Panc1 (cell line): ENCODE results near the gene PHKG2. TPM values are rescaled to one million over a fixed set of nuclear protein-coding genes. Genes with fewer than 3 reads are reported as not detected.

Experiments used
- ATAC-seq: fragments of 200-7000 bp; cut with Tn5 transposase; 2 replicates; pipeline ENCODE4 v1.9.1; 2020; ENCODE audit warnings: mild to moderate bottlenecking, moderate library complexity
- BruUV-seq: library from RNA; stranded (reverse); fragments of 400-500 nt; replicated peaks from 2 replicates; lab custom pipeline; 2021; lab: Mats Ljungman, UMichigan
- CTCF ChIA-PET: fragments of 300-600 bp; sonication (Branson Sonifier 250); formaldehyde crosslinking; loops from one replicate; lab custom pipeline; 2022; ENCODE audit warnings: antibody characterized with exemption; lab: Charles Lee
- POLR2A ChIA-PET: fragments of 300-600 bp; sonication (Branson Sonifier 250); formaldehyde crosslinking; loops from one replicate; lab custom pipeline; 2022; ENCODE audit warnings: antibody characterized with exemption; lab: Charles Lee
- DNase-seq: peaks from one replicate; pipeline ENCODE4 v3.0.0-alpha.2; 2010; ENCODE audit warnings: low read depth, low spot score
- H3K27ac ChIP-seq: 2 replicates; pipeline ENCODE4 v1.5.1; 2011; ENCODE audit warnings: mild to moderate bottlenecking, low read length, inconsistent platforms
- H3K27me3 ChIP-seq: fragments of 200-500 bp; sonication (Bioruptor generic); 2 replicates; pipeline ENCODE4 v1.6.0; 2014; ENCODE audit warnings: low read length, inconsistent platforms; ENCODE audit not compliant: control insufficient read depth, insufficient read depth
- H3K36me3 ChIP-seq: fragments of 200-500 bp; sonication (Bioruptor generic); 2 replicates; pipeline ENCODE4 v1.5.1; 2014; ENCODE audit warnings: inconsistent platforms, mild to moderate bottlenecking, low read length, moderate library complexity; ENCODE audit not compliant: control insufficient read depth, insufficient read depth
- H3K4me1 ChIP-seq: 2 replicates; pipeline ENCODE4 v1.5.1; 2011; ENCODE audit warnings: inconsistent platforms, mild to moderate bottlenecking, low read length, moderate library complexity; ENCODE audit not compliant: control insufficient read depth, insufficient read depth
- H3K4me3 ChIP-seq, 2 experiments: 2 replicates each; pipeline ENCODE4 v1.5.1; 2011 to 2012; ENCODE audit warnings: low read depth in 2 of 2, low read length in 2 of 2, mild to moderate bottlenecking in 2 of 2, inconsistent platforms in 1 of 2, moderate library complexity in 1 of 2
- H3K9me3 ChIP-seq: fragments of 200-500 bp; sonication (Bioruptor generic); 2 replicates; pipeline ENCODE4 v1.5.1; 2014; ENCODE audit warnings: low read depth, mild to moderate bottlenecking, inconsistent platforms, low read length, moderate library complexity; ENCODE audit not compliant: control insufficient read depth, insufficient read depth
- POLR2AphosphoS5 ChIP-seq: IDR thresholded peaks from 2 replicates; pipeline ENCODE4 v1.6.1; 2012; ENCODE audit warnings: mild to moderate bottlenecking, low read depth, low read length, moderate library complexity
- SIN3A ChIP-seq: IDR thresholded peaks from 2 replicates; pipeline ENCODE4 v1.6.1; 2012; ENCODE audit warnings: low read depth, mild to moderate bottlenecking, low read length, moderate library complexity, borderline replicate concordance; ENCODE audit not compliant: insufficient read depth
- TCF7L2 ChIP-seq: IDR thresholded peaks from 2 replicates; pipeline ENCODE4 v1.6.1; 2011; ENCODE audit warnings: mild to moderate bottlenecking, low read depth, low read length, inconsistent platforms
- in situ Hi-C: cut with HindIII; loops from 2 replicates; pipeline ENCODE4 v1.10.0; 2016; ENCODE audit warnings: low sequenced_read_pairs, low pct_unique_long_range_greater_than_20kb
- intact Hi-C: fragments of 100-400 bp; cut with micrococcal nuclease; formaldehyde crosslinking; loops from one replicate; pipeline ENCODE4 v1.10.0; 2022; ENCODE audit not compliant: unreplicated experiment
- total RNA-seq: library from RNA; stranded (reverse); gene quantifications from one replicate; pipeline ENCODE4 v1.2.1, GENCODE V29; 2021; ENCODE audit not compliant: unreplicated experiment
- TF ChIP-seq, protein P1 (sequence below): fragments of 450-650 bp; IDR thresholded peaks from 2 replicates; pipeline ENCODE4 v1.5.1; 2017; ENCODE audit warnings: mild to moderate bottlenecking
- TF ChIP-seq, protein P2 (sequence below), 2 experiments: IDR thresholded peaks; 2 replicates each; pipeline ENCODE4 v1.6.1; 2011 to 2012; ENCODE audit warnings: low read depth in 2 of 2, control low read depth in 1 of 2, low read length in 1 of 2, mild to moderate bottlenecking in 1 of 2, moderate library complexity in 1 of 2; ENCODE audit not compliant: insufficient read depth in 1 of 2

PHKG2 gene
- total RNA-seq, 1 experiment from 2014 or later: 43.1 TPM

DNA sequence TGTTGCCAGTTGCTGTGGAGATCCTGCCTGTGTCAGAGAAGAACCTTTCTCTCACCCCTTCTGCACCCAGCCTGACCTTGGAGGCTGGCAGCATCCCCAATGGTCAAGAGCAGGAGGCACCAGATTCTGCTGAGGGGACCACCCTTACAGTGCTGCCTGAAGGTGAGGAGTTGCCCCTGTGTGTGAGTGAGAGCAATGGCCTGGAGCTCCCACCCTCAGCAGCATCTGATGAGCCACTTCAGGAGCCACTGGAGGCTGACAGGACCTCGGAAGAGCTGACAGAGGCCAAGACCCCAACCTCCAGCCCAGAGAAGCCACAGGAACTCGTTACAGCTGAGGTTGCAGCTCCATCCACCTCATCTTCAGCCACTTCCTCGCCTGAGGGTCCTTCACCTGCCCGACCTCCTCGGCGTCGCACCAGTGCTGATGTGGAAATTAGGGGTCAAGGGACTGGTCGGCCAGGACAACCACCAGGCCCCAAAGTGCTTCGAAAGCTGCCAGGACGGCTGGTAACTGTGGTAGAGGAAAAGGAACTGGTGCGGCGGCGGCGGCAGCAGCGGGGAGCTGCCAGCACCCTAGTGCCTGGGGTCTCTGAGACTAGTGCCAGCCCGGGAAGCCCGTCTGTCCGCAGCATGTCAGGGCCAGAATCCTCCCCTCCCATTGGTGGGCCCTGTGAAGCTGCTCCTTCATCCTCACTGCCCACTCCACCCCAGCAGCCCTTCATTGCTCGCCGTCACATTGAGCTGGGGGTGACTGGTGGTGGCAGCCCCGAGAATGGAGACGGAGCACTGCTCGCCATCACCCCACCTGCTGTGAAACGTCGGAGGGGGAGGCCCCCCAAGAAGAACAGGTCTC lies 10.2 kb upstream of the PHKG2 start:
- BruUV-seq: TSS peak; percentile 54
- peaks cover 19% of the 10 kb centered on the region for H3K4me1 ChIP-seq
- H3K27me3 ChIP-seq: no peaks in the 10 kb centered on the region
- POLR2A ChIA-PET: no interaction called here
- H3K9me3 ChIP-seq: no peaks in the 10 kb centered on the region
- H3K27ac ChIP-seq: no peak overlapping the region
- ATAC-seq: no peak
- H3K4me3 ChIP-seq: no peak overlapping the region
- CTCF ChIA-PET: no interaction called here
- intact Hi-C loops (no loop called here), in situ Hi-C loops (no loop called here)
- peaks cover 12% of the 10 kb centered on the region for H3K36me3 ChIP-seq
- DNase-seq: no peak
- no peak for TF ChIP-seq POLR2AphosphoS5
- TF ChIP-seq, protein P1, sequence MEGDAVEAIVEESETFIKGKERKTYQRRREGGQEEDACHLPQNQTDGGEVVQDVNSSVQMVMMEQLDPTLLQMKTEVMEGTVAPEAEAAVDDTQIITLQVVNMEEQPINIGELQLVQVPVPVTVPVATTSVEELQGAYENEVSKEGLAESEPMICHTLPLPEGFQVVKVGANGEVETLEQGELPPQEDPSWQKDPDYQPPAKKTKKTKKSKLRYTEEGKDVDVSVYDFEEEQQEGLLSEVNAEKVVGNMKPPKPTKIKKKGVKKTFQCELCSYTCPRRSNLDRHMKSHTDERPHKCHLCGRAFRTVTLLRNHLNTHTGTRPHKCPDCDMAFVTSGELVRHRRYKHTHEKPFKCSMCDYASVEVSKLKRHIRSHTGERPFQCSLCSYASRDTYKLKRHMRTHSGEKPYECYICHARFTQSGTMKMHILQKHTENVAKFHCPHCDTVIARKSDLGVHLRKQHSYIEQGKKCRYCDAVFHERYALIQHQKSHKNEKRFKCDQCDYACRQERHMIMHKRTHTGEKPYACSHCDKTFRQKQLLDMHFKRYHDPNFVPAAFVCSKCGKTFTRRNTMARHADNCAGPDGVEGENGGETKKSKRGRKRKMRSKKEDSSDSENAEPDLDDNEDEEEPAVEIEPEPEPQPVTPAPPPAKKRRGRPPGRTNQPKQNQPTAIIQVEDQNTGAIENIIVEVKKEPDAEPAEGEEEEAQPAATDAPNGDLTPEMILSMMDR: no peak

DNA sequence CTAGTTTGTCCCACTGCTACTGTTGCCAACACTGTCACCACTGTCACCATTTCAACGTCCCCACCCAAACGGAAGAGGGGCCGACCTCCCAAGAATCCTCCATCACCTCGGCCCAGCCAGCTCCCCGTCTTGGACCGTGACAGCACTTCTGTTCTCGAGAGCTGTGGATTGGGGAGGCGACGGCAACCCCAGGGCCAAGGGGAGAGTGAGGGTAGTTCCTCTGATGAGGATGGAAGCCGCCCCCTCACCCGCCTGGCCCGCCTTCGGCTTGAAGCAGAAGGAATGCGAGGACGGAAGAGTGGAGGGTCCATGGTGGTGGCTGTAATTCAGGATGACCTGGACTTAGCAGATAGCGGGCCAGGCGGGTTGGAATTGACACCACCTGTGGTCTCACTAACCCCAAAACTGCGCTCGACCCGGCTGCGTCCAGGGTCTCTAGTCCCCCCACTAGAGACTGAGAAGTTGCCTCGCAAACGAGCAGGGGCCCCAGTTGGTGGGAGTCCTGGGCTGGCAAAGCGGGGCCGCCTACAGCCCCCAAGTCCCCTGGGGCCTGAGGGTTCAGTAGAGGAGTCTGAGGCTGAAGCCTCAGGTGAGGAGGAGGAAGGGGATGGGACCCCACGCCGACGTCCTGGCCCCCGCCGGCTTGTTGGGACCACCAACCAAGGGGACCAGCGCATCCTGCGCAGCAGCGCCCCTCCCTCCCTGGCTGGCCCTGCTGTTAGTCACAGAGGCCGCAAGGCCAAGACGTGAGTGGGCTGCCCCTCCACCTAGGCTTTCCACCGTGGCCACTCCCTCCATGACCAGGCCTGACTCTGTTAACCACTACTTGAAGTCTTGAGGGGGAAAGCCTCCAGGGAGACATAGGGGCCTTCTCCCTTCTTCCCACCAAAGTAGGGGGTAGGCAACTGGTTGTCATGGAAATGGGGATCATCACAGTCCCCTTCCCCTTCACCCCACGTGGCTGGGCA lies 9.0 kb upstream of the PHKG2 start:
- peaks cover 14% of the 10 kb centered on the region for H3K36me3 ChIP-seq
- H3K9me3 ChIP-seq: no peaks in the 10 kb centered on the region
- H3K4me1 ChIP-seq: peaks cover 19% of the 10 kb centered on the region
- no peak overlapping the region for H3K4me3 ChIP-seq
- no peak for ATAC-seq
- ChIA-PET POLR2A (interaction anchor here (0.6 kb wide), 1 partner anchor 24 kb away, joined by 5 read pairs; no protein-coding TSS in a partner anchor), CTCF (no interaction called here)
- no TSS peak for BruUV-seq
- intact Hi-C loops (no loop called here), in situ Hi-C loops (no loop called here)
- no peak for DNase-seq
- no peak overlapping the region for H3K27ac ChIP-seq
- TF ChIP-seq SIN3A (no peak), TCF7L2 (no peak), POLR2AphosphoS5 (no peak; the same call in 1 of the 2 replicates)
- TF ChIP-seq, protein P2, sequence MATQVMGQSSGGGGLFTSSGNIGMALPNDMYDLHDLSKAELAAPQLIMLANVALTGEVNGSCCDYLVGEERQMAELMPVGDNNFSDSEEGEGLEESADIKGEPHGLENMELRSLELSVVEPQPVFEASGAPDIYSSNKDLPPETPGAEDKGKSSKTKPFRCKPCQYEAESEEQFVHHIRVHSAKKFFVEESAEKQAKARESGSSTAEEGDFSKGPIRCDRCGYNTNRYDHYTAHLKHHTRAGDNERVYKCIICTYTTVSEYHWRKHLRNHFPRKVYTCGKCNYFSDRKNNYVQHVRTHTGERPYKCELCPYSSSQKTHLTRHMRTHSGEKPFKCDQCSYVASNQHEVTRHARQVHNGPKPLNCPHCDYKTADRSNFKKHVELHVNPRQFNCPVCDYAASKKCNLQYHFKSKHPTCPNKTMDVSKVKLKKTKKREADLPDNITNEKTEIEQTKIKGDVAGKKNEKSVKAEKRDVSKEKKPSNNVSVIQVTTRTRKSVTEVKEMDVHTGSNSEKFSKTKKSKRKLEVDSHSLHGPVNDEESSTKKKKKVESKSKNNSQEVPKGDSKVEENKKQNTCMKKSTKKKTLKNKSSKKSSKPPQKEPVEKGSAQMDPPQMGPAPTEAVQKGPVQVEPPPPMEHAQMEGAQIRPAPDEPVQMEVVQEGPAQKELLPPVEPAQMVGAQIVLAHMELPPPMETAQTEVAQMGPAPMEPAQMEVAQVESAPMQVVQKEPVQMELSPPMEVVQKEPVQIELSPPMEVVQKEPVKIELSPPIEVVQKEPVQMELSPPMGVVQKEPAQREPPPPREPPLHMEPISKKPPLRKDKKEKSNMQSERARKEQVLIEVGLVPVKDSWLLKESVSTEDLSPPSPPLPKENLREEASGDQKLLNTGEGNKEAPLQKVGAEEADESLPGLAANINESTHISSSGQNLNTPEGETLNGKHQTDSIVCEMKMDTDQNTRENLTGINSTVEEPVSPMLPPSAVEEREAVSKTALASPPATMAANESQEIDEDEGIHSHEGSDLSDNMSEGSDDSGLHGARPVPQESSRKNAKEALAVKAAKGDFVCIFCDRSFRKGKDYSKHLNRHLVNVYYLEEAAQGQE (IDR thresholded peaks at IDR 0.05; ENCODE audit: insufficient read depth in 1 of 2, low read depth in 2 of 2, low read length in 1 of 2): no peak
- TF ChIP-seq, protein P1: no peak
- no peaks in the 10 kb centered on the region for H3K27me3 ChIP-seq
